Measurements from ENCODE around the gene ATXN7L1.

The ATXN7L1 gene

GRCh38 chr7:105691680-105692564 is 184.5 kb downstream of the ATXN7L1 start:
- Histone ChIP-seq H3K27me3 (ENCODE audit: control insufficient read depth, insufficient read depth, low read length) (no peaks in the 10 kb centered on the region), H3K4me1 (ENCODE audit: control insufficient read depth, insufficient read depth, low read length) (peaks cover 14% of the 10 kb centered on the region), H3K4me3 (ENCODE audit: low read length) (peak overlapping the region; percentile 13; the same call in 1 of the 2 replicates), H3K36me3 (ENCODE audit: control insufficient read depth, insufficient read depth, low read length) (no peaks in the 10 kb centered on the region), H3K9me3 (ENCODE audit: control insufficient read depth, insufficient read depth, low read length) (no peaks in the 10 kb centered on the region), H3K27ac (ENCODE audit: low read length) (no peak overlapping the region)
- no CpG with 5 or more reads among the region's 21 CpGs for WGBS (ENCODE audit: insufficient coverage, insufficient read length)
- no peak for DNase-seq (ENCODE audit: low read depth, low spot score)

- no peak overlapping the region for H3K27ac ChIP-seq (ENCODE audit: low read length)
These were observed 185.2 kb downstream of the ATXN7L1 start for GRCh38 chr7:105691082-105691679.

GRCh38 chr7:105690325-105690945 is 186.0 kb downstream of the ATXN7L1 start:
- no CpG with 5 or more reads among the region's 17 CpGs for WGBS (ENCODE audit: insufficient coverage, insufficient read length)
- Histone ChIP-seq H3K27me3 (ENCODE audit: control insufficient read depth, insufficient read depth, low read length) (no peaks in the 10 kb centered on the region), H3K4me1 (ENCODE audit: control insufficient read depth, insufficient read depth, low read length) (peaks cover 12% of the 10 kb centered on the region; the same call in 1 of the 2 replicates), H3K4me3 (ENCODE audit: low read length) (no peak overlapping the region; the same call in 1 of the 2 replicates), H3K36me3 (ENCODE audit: control insufficient read depth, insufficient read depth, low read length) (no peaks in the 10 kb centered on the region), H3K27ac (ENCODE audit: low read length) (no peak overlapping the region), H3K9me3 (ENCODE audit: control insufficient read depth, insufficient read depth, low read length) (no peaks in the 10 kb centered on the region)
- DNase-seq (ENCODE audit: low read depth, low spot score) = no peak

More at GRCh38 chr7:105691082-105691679, 185.2 kb downstream of the ATXN7L1 start:
- no peak overlapping the region; the same call in 1 of the 2 replicates for H3K4me3 ChIP-seq (ENCODE audit: low read length)
- peaks cover 14% of the 10 kb centered on the region for H3K4me1 ChIP-seq (ENCODE audit: control insufficient read depth, insufficient read depth, low read length)
- no peak for DNase-seq (ENCODE audit: low read depth, low spot score)
- no peaks in the 10 kb centered on the region for H3K27me3 ChIP-seq (ENCODE audit: control insufficient read depth, insufficient read depth, low read length)
- H3K36me3 ChIP-seq (ENCODE audit: control insufficient read depth, insufficient read depth, low read length) = no peaks in the 10 kb centered on the region
- no peaks in the 10 kb centered on the region for H3K9me3 ChIP-seq (ENCODE audit: control insufficient read depth, insufficient read depth, low read length)
- WGBS (ENCODE audit: insufficient coverage, insufficient read length) = no CpG with 5 or more reads among the region's 18 CpGs

- Histone ChIP-seq H3K36me3 (ENCODE audit: control insufficient read depth, insufficient read depth, low read length) (no peaks in the 10 kb centered on the region), H3K9me3 (ENCODE audit: control insufficient read depth, insufficient read depth, low read length) (no peaks in the 10 kb centered on the region), H3K4me3 (ENCODE audit: low read length) (no peak overlapping the region), H3K27me3 (ENCODE audit: control insufficient read depth, insufficient read depth, low read length) (no peaks in the 10 kb centered on the region), H3K27ac (ENCODE audit: low read length) (no peak overlapping the region), H3K4me1 (ENCODE audit: control insufficient read depth, insufficient read depth, low read length) (peaks cover 12% of the 10 kb centered on the region; the same call in 1 of the 2 replicates)
- peak; percentile 63 for DNase-seq (ENCODE audit: low read depth, low spot score)
- no CpG with 5 or more reads among the region's 13 CpGs for WGBS (ENCODE audit: insufficient coverage, insufficient read length)
These were observed 187.2 kb downstream of the ATXN7L1 start for GRCh38 chr7:105689067-105689819.

- no peaks in the 10 kb centered on the region for H3K9me3 ChIP-seq (ENCODE audit: control insufficient read depth, insufficient read depth, low read length)
- DNase-seq (ENCODE audit: low read depth, low spot score) = no peak
- H3K27me3 ChIP-seq (ENCODE audit: control insufficient read depth, insufficient read depth, low read length) = no peaks in the 10 kb centered on the region
- no peak overlapping the region for H3K27ac ChIP-seq (ENCODE audit: low read length)
- no peaks in the 10 kb centered on the region for H3K36me3 ChIP-seq (ENCODE audit: control insufficient read depth, insufficient read depth, low read length)
- whole genome bisulfite sequencing (ENCODE audit: insufficient coverage, insufficient read length) = no CpG with 5 or more reads among the region's 5 CpGs
- peaks cover 12% of the 10 kb centered on the region; the same call in 1 of the 2 replicates for H3K4me1 ChIP-seq (ENCODE audit: control insufficient read depth, insufficient read depth, low read length)
- no peak overlapping the region for H3K4me3 ChIP-seq (ENCODE audit: low read length)
These were observed 187.8 kb downstream of the ATXN7L1 start for GRCh38 chr7:105688617-105689016.

GRCh38 chr7:105685161-105685560 is 191.2 kb downstream of the ATXN7L1 start:
- peaks cover 8% of the 10 kb centered on the region; the same call in 1 of the 2 replicates for H3K4me1 ChIP-seq (ENCODE audit: control insufficient read depth, insufficient read depth, low read length)
- DNase-seq (ENCODE audit: low read depth, low spot score) = no peak
- H3K9me3 ChIP-seq (ENCODE audit: control insufficient read depth, insufficient read depth, low read length) = no peaks in the 10 kb centered on the region
- no peak overlapping the region for H3K4me3 ChIP-seq (ENCODE audit: low read length)
- no peaks in the 10 kb centered on the region for H3K27me3 ChIP-seq (ENCODE audit: control insufficient read depth, insufficient read depth, low read length)
- no CpG with 5 or more reads among the region's 3 CpGs for WGBS (ENCODE audit: insufficient coverage, insufficient read length)
- H3K27ac ChIP-seq (ENCODE audit: low read length) = no peak overlapping the region
- H3K36me3 ChIP-seq (ENCODE audit: control insufficient read depth, insufficient read depth, low read length) = no peaks in the 10 kb centered on the region

- Histone ChIP-seq H3K4me1 (ENCODE audit: control insufficient read depth, insufficient read depth, low read length) (no peaks in the 10 kb centered on the region; the same call in 1 of the 2 replicates), H3K4me3 (ENCODE audit: low read length) (no peak overlapping the region), H3K27ac (ENCODE audit: low read length) (no peak overlapping the region), H3K27me3 (ENCODE audit: control insufficient read depth, insufficient read depth, low read length) (no peaks in the 10 kb centered on the region), H3K36me3 (ENCODE audit: control insufficient read depth, insufficient read depth, low read length) (no peaks in the 10 kb centered on the region), H3K9me3 (ENCODE audit: control insufficient read depth, insufficient read depth, low read length) (no peaks in the 10 kb centered on the region)
- no peak for DNase-seq (ENCODE audit: low read depth, low spot score)
- no CpG with 5 or more reads among the region's 2 CpGs for WGBS (ENCODE audit: insufficient coverage, insufficient read length)
These were observed 193.9 kb downstream of the ATXN7L1 start for GRCh38 chr7:105682341-105683060.

- Histone ChIP-seq H3K9me3 (ENCODE audit: control insufficient read depth, insufficient read depth, low read length) (no peaks in the 10 kb centered on the region), H3K4me1 (ENCODE audit: control insufficient read depth, insufficient read depth, low read length) (no peaks in the 10 kb centered on the region; the same call in 1 of the 2 replicates), H3K27me3 (ENCODE audit: control insufficient read depth, insufficient read depth, low read length) (no peaks in the 10 kb centered on the region), H3K36me3 (ENCODE audit: control insufficient read depth, insufficient read depth, low read length) (no peaks in the 10 kb centered on the region), H3K4me3 (ENCODE audit: low read length) (no peak overlapping the region), H3K27ac (ENCODE audit: low read length) (no peak overlapping the region)
- no CpG with 5 or more reads among the region's 9 CpGs for WGBS (ENCODE audit: insufficient coverage, insufficient read length)
- DNase-seq (ENCODE audit: low read depth, low spot score) = no peak
These were observed 195.8 kb downstream of the ATXN7L1 start for GRCh38 chr7:105680505-105681187.

GRCh38 chr7:105678811-105679495 is 197.4 kb downstream of the ATXN7L1 start:
- no peak overlapping the region for H3K4me3 ChIP-seq (ENCODE audit: low read length)
- no peaks in the 10 kb centered on the region for H3K36me3 ChIP-seq (ENCODE audit: control insufficient read depth, insufficient read depth, low read length)
- H3K27me3 ChIP-seq (ENCODE audit: control insufficient read depth, insufficient read depth, low read length) = no peaks in the 10 kb centered on the region
- H3K27ac ChIP-seq (ENCODE audit: low read length) = no peak overlapping the region
- no peaks in the 10 kb centered on the region; the same call in 1 of the 2 replicates for H3K4me1 ChIP-seq (ENCODE audit: control insufficient read depth, insufficient read depth, low read length)
- no peaks in the 10 kb centered on the region for H3K9me3 ChIP-seq (ENCODE audit: control insufficient read depth, insufficient read depth, low read length)
- no peak for DNase-seq (ENCODE audit: low read depth, low spot score)
- WGBS (ENCODE audit: insufficient coverage, insufficient read length) = no CpG with 5 or more reads among the region's 25 CpGs
